DMS79 (cell line): ENCODE measurements around the gene HNRNPH3.

Experiments
- DNase-seq: peaks from one replicate; lab custom pipeline; 2025; lab: John Stamatoyannopoulos, UW

HNRNPH3 gene

DNA sequence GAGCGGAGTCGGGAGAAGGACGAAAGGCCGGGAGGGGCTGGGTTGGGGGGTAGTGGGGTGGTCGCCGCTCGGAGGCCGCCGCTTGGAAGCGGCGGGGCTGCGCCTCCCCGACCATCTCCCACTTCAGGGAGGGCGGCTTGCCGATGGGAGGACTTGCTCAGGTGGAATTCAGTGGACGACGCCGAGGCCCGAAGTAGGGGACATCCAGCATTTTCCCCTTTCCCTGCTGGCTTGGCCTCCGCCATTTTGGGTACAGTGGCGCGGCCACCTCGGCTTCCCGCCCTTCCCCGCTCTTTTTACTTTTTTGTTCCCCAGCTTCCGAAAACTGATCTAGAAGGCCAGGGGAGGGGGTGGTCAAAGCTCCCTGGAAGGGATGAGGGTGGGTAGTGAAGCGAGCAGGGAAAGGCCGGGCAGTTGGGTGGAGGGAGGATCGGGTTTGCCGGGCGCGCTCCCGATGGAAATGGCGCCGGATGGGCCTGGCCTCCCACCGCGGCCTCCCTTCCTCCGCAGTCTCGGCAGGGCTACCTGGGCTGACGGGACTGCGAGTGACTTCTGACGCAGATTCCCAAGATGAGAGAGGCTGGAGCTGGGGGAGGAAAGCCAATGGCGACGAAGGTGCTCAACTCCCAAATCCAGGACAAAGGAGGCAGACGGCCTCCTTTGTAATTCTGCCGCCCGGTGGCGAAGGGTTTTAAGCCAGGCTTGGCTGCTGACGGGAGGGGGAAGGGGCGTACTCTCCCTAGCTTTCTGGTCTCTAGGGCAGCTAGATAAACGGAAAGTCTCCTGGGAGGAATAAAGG, 594 bp downstream of the HNRNPH3 start, which contains the start of gene PBLD:
PBLD (minus strand) TSS at position 670 of the 799 bp plus-strand sequence. CDS start 26,084 bp downstream, outside the sequence.
- DNase-seq: peak; percentile 56

- no peak for DNase-seq
Measured at GRCh38 chr10:68333058-68333395, 1.2 kb downstream of the HNRNPH3 start.

GRCh38 chr10:68333440-68334431, 1.9 kb downstream of the HNRNPH3 start:
- DNase-seq: no peak

DNA sequence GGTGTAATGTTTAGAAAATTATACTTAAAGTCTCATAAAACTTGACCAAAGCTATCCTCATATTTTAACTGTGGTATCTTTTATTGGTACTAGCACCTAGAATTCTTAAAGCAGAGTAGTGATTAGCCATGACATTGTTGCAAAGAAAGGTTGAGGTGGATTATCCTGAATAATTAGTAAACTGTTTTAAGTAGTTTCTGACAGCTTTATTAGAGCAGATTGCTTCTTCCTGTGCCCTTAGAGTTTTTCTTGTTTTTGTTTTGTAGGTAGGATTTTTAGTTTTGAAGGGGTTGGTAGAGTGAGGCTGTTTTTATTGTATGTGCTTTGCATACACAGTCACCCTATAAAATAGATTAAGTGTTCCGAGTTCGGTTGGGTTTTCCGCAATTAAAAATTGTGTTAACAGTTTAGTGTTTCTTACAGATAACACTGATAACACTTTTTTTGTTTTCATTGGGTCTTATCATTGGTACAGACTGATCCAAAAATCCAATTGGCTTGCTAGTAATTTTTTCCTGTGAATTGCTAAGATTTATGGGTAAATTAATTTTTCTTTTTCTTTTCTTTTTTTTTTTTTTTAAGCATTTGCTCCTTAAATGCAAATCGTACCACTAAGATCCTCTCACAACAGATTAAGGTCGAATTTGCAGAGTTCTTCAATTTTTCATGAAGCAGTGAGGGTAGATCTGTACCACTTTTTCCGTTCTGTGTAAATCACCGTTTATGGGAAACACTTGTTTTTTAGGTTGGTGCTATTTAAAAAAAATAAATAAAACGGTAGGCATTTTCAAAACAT, 3.0 kb downstream of the HNRNPH3 start:
- DNase-seq: no peak

GRCh38 chr10:68336754-68337351, 5.0 kb downstream of the HNRNPH3 start:
- no peak for DNase-seq

- DNase-seq: no peak
Measured at GRCh38 chr10:68340358-68341080, 8.7 kb downstream of the HNRNPH3 start.

- no peak for DNase-seq
Measured at GRCh38 chr10:68342909-68343516, 11.1 kb downstream of the HNRNPH3 start.

GRCh38 chr10:68345621-68346020, 13.8 kb downstream of the HNRNPH3 start:
- DNase-seq: no peak

DNA sequence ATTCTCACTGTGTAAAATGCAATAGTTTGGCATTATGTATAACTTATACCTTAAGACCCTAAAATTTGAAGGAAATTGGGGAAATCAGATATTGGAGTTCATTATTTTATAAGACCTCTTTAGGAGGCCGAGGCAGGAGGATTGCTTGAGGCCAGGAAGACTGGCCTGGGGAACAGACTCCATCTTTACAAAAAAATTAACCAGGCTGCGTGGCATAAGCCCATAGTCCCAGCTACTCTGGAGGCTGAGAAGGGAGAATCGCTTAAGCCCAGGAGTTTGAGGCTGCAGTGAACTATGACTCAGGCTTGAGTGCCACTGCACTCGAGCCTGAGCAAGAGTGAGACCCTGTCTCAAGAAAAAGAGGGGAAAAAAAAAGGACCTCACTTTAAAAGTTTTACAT, 14.9 kb downstream of the HNRNPH3 start:
- no peak for DNase-seq

DNA sequence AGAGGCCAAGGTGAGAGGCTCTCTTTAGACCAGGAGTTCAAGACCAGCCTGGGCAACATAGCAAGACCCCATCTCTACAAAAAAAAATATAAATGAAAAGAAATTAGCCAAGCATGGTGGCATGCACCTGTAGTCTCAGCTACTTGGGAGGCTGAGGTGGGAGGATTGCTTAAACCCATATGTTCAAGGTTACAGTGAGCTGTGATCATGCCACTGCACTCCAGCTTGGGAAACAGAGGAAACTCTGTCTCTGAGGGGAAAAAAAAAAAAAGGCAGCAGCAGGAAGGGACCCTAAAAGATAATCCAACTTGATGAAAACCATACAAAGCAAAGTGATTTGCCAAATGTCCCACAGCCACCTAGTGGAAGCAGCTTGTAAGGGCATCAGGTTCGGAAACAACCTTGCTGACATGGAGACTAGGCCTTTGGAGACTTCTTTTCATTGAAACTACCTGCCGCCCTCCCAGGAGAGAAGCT, 16.4 kb downstream of the HNRNPH3 start:
- DNase-seq: no peak

GRCh38 chr10:68353537-68353936, 21.7 kb downstream of the HNRNPH3 start:
- no peak for DNase-seq

DNA sequence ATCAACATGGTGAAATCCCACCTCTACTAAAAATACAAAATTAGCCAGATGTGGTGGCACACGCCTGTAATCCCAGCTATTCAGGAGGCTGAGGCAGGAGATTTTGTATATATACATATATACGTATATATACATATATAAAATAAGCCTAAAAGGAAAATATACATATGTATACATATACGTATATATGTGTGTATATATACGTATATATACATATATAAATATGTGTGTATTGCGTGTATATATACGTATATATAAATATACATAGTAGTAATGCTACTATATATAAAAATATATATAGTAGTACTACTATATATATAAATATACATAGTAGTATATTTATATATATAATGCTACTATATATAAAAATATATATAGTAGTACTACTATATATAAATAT, 27.3 kb downstream of the HNRNPH3 start:
- no peak for DNase-seq

- DNase-seq: no peak
Measured at GRCh38 chr10:68362590-68362989, 30.7 kb downstream of the HNRNPH3 start.

DNA sequence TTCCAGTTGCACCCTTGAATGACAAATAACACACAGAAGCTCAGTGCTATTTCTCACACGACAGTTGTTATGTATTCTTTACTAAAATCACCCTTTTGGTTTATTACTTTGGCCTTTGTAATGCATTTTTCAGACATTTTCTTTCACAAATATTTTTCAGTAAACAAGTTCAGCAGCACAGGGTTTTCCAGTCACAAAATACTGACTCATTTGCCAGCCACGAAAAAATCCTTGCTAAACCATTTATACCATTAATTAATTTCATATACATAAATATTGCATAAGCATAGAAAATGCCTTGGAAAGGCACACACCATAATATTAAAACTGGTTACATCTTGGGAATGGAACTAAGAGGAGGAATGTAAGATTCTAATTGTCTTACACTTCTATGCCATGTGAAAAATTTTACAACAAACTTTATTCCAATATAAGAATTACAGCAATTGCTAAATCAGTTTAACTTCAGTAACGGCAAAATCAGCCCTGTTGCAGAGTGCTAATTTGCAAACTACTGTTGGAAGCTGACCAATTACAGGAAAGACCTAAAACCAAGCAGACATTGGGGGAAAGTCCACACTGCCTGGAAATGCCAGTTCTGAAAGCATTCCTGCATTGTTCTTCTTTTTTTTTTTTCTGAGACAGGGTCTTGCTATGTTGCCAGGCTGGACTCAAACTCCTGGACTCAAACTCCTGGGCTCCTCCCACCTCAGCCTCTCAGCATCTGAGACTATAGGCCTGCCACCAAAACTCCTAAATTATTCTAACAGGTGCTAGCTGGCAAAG, 32.4 kb downstream of the HNRNPH3 start:
- DNase-seq: no peak

DNA sequence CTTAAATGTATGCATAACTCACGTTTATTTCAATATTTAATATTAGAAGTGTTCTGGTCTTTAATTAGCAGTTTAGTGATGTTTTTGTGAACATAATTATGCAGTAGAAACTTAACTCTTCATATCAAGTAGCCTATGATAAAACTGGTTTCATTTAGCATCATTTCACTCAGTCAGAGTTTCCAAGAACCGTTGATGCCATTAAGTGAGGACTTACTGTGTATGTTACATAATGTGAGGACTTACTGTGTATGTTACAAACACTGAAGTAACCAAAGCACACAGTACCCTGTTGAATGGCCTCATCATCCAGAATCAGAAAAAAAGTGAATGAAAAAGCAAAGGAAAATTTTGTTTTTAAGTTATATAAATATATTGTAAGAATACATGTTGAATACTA, 33.7 kb downstream of the HNRNPH3 start:
- no peak for DNase-seq

GRCh38 chr10:68366600-68366999, 34.7 kb downstream of the HNRNPH3 start:
- DNase-seq: no peak

DNA sequence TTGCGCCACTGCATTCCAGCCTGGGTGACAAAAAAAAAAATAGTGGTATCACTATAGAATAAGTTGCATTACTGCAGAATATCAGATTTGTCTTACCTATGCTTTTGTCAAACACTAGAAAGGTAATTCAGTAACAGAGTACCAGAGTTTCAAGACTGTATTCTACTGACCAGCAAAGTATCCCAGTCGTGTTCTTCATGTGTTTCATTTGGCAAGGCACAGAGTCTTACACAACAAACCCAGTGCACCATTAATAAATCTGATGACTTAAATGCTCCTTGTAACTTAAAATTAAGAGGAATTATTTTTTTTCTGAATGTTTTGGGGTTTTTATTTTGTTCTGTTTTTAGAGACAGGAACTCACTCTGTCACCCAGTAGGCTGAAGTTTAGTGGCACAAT, 35.3 kb downstream of the HNRNPH3 start:
- DNase-seq: no peak

DNA sequence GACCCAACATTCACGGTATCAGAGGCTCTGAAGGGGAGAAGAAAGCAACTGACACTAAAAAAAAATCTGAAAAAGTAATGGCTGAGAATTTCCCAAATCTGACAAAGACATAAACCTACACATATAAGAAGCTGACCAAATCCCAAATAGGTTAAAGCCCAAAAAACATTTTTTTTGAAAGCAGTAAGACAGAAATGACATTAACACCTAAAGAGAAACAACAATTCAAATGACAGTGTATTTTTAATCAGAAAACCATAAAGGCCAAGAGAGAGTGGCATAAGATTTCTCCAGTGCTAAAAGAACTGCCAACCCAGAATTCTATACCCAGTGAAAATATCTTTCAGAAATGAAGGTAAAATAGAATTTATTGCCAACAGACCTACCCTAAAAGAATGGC, 39.7 kb downstream of the HNRNPH3 start:
- DNase-seq: no peak

GRCh38 chr10:68385740-68386139, 53.9 kb downstream of the HNRNPH3 start:
- DNase-seq: no peak
